Heart left ventricle (tissue), 16 donors: Measurements from ENCODE around the gene SESN1. TPM values are rescaled to one million over a fixed set of nuclear protein-coding genes. Genes with fewer than 3 reads are reported as not detected.

ENCODE experiments used
- ATAC-seq, 4 donors: fragments of 200-7000 bp; cut with Tn5 transposase; one replicate each; pipeline ENCODE4 v1.9.1; 2020 to 2022; ENCODE audit warnings: moderate library complexity in 4 of 4, mild to moderate bottlenecking in 3 of 4, moderate number of reproducible peaks in 1 of 4
- DNase-seq, 5 donors: peaks; one replicate each; pipeline ENCODE4 v3.0.0-alpha.2; 2020
- H3K27ac ChIP-seq, 12 donors: fragments of 200-600 bp; sonication (generic) in 4 of 12; one replicate each; pipeline versions ENCODE4 v1.5.0 to v1.8.0; 2016 to 2022; ENCODE audit warnings: mild to moderate bottlenecking in 2 of 12
- H3K27me3 ChIP-seq, 9 donors: fragments of 200-600 bp; sonication (generic) in 2 of 9; one replicate each; pipeline versions ENCODE4 v1.5.1 to v1.8.0; 2016 to 2022; ENCODE audit warnings: mild to moderate bottlenecking in 3 of 9
- H3K36me3 ChIP-seq, 9 donors: fragments of 200-600 bp; sonication (generic) in 2 of 9; one replicate each; pipeline versions ENCODE4 v1.5.0 to v1.8.0; 2018 to 2022; ENCODE audit warnings: mild to moderate bottlenecking in 2 of 9
- H3K4me1 ChIP-seq, 12 donors: fragments of 200-600 bp; sonication (generic) in 4 of 12; one replicate each; pipeline versions ENCODE4 v1.5.0 to v1.8.0; 2016 to 2022; ENCODE audit warnings: mild to moderate bottlenecking in 3 of 12
- H3K4me3 ChIP-seq, 12 donors: fragments of 200-600 bp; sonication (generic) in 4 of 12; one replicate each; pipeline versions ENCODE4 v1.5.0 to v1.8.0; 2017 to 2022; ENCODE audit warnings: mild to moderate bottlenecking in 9 of 12, moderate library complexity in 4 of 12
- H3K9me3 ChIP-seq, 12 donors: fragments of 200-600 bp; sonication (generic) in 4 of 12; one replicate each; pipeline versions ENCODE4 v1.5.0 to v1.8.0; 2016 to 2022; ENCODE audit warnings: mild to moderate bottlenecking in 1 of 12
- POLR2A ChIP-seq, 2 donors: fragments of 450-650 bp; IDR thresholded peaks; one replicate each; pipeline ENCODE4 v1.6.1; 2017; ENCODE audit warnings: antibody characterized with exemption in 2 of 2, mild to moderate bottlenecking in 2 of 2, moderate library complexity in 2 of 2
- WGBS, 4 donors: extraction: QIAGEN DNeasy Blood & Tissue Kit in 2 of 4; methylation state at CpG; one replicate each; pipeline versions ENCODE4 v1.1.5 to v1.1.7; 2013 to 2018; 5-methylcytosine and 5-hydroxymethylcytosine counted together
- intact Hi-C, 10 donors: fragments of 100-400 bp; cut with DNase I; formaldehyde crosslinking; loops; one replicate each; pipeline versions ENCODE4 v1.11.1 to v1.14.2; 2022
- polyA plus RNA-seq, 2 donors: library from polyadenylated mRNA; stranded (reverse); fragments of 200-250 nt; gene quantifications; one replicate each; pipeline ENCODE4 v1.2.3, GENCODE V29; 2013
- total RNA-seq, 9 donors: library from RNA; depleted of rRNA in 2 of 9; stranded (reverse); fragments of >200 nt in 2 of 9; fragmentation: NEBNext Ultra II Directional in 3 of 9; extraction: Animal tissue kit (Norgen Biotek cat#: 25700) in 3 of 9; gene quantifications; one replicate each; pipeline versions ENCODE4 v1.1.0 to v1.2.4, GENCODE V29; 2016 to 2023
- TF ChIP-seq, protein P1 (sequence below), 12 donors: fragments of 200-600 bp; sonication (generic) in 4 of 12; IDR thresholded peaks; one replicate each; pipeline versions ENCODE4 v1.5.0 to v1.8.0; 2018 to 2022; ENCODE audit warnings: antibody characterized with exemption in 12 of 12, mild to moderate bottlenecking in 5 of 12
- donor health status: ischemic (EF 13 %, LVEDD 7.1; RV severe dilation, severe dysfunction).
- donor health status: healthy with polysubstance abuse.
- donor health status: DM: no; HTN: yes; CAD: no.
- donor health status: DM: no; HTN: no; CAD: no.
- donor health status: ischemic (EF 25% LVEDD 6.9; RV normal size, moderate dysfunction).
- donor health status: ischemic (EF 25% LVEDD 5.7; RV mildly dilated, moderate dysfunction).
- donor health status: healthy.
- donor health status: DM: yes; HTN: yes; CAD: no.
- donor health status: ischemic (EF 35%, LVEDD 5.7; RV mildly dilated, moderate dysfunction).
- donor health status: nonischemic (EF 11% LVEDD 7.7; RV severe dilation, severe dysfunction).
- donor health status: DM: yes; HTN: yes; CAD: no.
- donor health status: PGD.
- donor health status: ischemic (EF 29% LVEDD 5.4; RV normal size, mild dysfunction).
- donor health status: nonischemic (EF 23%, LVEDD 6.1; RV moderate dilation, normal function).

The SESN1 gene
- total and polyA plus RNA-seq, 11 donors: 22.5 to 63.2 (median 34.6) TPM

DNA sequence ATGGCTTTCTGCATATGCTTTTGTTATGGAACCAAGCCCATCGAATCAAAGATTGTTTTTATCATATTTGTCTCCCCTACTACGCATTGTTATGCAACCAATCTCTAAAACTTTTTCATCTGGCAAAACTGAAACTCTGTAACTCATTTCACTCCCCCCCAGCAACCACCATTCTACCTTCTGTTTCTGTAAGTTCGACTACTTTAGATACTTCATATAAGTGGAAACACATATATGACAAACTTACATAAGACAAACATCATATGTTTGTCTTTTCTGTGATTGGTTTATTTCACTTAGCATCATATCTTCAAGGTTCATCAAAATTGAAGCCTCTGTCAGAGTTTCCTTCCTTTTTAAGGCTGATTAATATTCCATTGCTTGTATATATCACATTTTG, 35.4 kb upstream of the SESN1 start:
- H3K4me3 ChIP-seq: no peak overlapping the region
- H3K36me3 ChIP-seq: peaks cover 0 to 3% (median 0%) of the 10 kb centered on the region in 9 donors
- TF ChIP-seq, protein P1, sequence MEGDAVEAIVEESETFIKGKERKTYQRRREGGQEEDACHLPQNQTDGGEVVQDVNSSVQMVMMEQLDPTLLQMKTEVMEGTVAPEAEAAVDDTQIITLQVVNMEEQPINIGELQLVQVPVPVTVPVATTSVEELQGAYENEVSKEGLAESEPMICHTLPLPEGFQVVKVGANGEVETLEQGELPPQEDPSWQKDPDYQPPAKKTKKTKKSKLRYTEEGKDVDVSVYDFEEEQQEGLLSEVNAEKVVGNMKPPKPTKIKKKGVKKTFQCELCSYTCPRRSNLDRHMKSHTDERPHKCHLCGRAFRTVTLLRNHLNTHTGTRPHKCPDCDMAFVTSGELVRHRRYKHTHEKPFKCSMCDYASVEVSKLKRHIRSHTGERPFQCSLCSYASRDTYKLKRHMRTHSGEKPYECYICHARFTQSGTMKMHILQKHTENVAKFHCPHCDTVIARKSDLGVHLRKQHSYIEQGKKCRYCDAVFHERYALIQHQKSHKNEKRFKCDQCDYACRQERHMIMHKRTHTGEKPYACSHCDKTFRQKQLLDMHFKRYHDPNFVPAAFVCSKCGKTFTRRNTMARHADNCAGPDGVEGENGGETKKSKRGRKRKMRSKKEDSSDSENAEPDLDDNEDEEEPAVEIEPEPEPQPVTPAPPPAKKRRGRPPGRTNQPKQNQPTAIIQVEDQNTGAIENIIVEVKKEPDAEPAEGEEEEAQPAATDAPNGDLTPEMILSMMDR (IDR thresholded peaks at IDR 0.05): no peak
- no peak for TF ChIP-seq POLR2A (IDR thresholded peaks at IDR 0.05)
- no peaks in the 10 kb centered on the region for H3K9me3 ChIP-seq
- no peak overlapping the region for H3K27ac ChIP-seq
- WGBS, 4 donors: 91 to 96% (median 94%) methylated on average over 3 of the region's 3 CpGs
- no peaks in the 10 kb centered on the region for H3K27me3 ChIP-seq
- DNase-seq: no peak
- no peak for ATAC-seq
- intact Hi-C loops: no loop called here
- H3K4me1 ChIP-seq: no peaks in the 10 kb centered on the region

DNA sequence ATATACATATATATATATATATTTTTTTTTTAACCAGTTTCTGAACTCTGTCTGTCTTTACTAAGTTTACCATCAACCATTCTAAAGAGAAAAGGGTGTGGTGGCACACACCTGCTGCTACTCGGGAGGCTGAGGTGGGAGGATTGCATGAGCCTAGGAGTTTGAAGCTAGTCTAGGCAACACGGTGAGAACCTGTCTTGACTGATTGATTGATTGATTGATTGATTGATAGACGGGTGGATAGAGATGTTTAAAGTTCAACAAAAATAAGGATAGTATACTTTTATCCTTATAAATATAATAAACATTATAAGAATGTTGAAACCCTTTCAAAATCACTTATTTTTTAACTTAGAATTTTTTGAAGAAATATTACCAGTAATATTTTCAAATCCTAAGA, 30.9 kb upstream of the SESN1 start:
- Histone ChIP-seq H3K36me3 (peaks cover 0 to 3% (median 0%) of the 10 kb centered on the region in 9 donors), H3K27me3 (no peaks in the 10 kb centered on the region), H3K9me3 (no peaks in the 10 kb centered on the region), H3K4me3 (no peak overlapping the region), H3K27ac (no peak overlapping the region), H3K4me1 (peaks cover 0 to 16% (median 9%) of the 10 kb centered on the region in 12 donors)
- no peak for TF ChIP-seq POLR2A (IDR thresholded peaks at IDR 0.05)
- TF ChIP-seq, protein P1 (IDR thresholded peaks at IDR 0.05): no peak
- ATAC-seq (no peak), DNase-seq (no peak)
- intact Hi-C loops: no loop called here
- WGBS, 4 donors: 86 to 88% (median 87%) methylated on average over 3 of the region's 3 CpGs

DNA sequence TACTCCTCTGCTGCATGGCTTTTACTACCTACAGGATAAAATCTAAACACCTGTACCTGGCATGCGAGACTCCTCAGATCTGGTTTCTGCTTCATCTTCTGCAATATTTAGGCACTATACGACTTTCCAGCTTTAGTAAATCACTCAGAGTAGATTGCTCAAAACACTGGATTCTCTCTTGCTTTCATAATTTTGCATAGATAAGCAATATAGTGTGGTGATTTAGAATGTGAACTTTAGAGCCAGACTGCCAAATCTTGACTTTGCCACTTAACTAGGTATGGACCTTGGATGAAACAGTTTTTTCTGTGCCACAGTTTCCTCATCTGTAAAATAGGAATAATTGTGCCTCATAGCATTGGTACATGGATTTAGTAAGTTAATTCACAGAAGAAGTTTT, 29.6 kb upstream of the SESN1 start:
- TF ChIP-seq, protein P1 (IDR thresholded peaks at IDR 0.05): no peak
- TF ChIP-seq POLR2A (IDR thresholded peaks at IDR 0.05): no peak
- ATAC-seq (no peak), DNase-seq (no peak)
- 95 to 99% (median 97%) methylated on average over 2 of the region's 2 CpGs for WGBS, 4 donors
- Histone ChIP-seq H3K9me3 (no peaks in the 10 kb centered on the region), H3K4me1 (peaks cover 0 to 27% (median 17%) of the 10 kb centered on the region in 12 donors), H3K36me3 (peaks cover 0 to under 1% (median 0%) of the 10 kb centered on the region in 9 donors), H3K4me3 (no peak overlapping the region), H3K27me3 (no peaks in the 10 kb centered on the region), H3K27ac (no peak overlapping the region)
- intact Hi-C loops: no loop called here

DNA sequence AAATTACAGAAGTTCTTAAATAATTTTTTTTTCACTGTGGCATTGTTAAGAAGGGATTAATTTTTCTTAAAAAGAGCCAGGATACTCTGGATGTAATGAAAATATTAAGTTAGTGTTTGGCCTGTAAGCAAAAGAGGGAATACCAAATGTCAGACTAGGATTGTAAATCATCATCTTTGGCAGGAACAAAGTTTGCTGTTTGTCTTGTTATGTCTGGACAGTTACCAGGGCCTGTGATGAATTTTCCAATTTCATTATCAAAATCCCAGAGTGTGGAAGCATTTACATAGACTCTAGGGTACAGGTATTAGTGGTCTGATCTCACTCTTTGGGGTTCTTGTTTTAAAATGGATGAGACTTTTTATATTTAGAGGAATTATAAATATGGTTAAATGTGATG, 26.8 kb upstream of the SESN1 start:
- DNase-seq (no peak), ATAC-seq (peak in 1 of 4 donors; percentile 42)
- no peak for TF ChIP-seq POLR2A (IDR thresholded peaks at IDR 0.05)
- TF ChIP-seq, protein P1 (IDR thresholded peaks at IDR 0.05): no peak
- no peaks in the 10 kb centered on the region for H3K27me3 ChIP-seq
- H3K27ac ChIP-seq: peak overlapping the region in 4 of 12 donors; percentile 8 to 33 (median 26)
- no peak overlapping the region for H3K4me3 ChIP-seq
- peaks cover 0 to 49% (median 29%) of the 10 kb centered on the region in 12 donors for H3K4me1 ChIP-seq
- intact Hi-C loops: no loop called here
- no peaks in the 10 kb centered on the region for H3K9me3 ChIP-seq
- H3K36me3 ChIP-seq: no peaks in the 10 kb centered on the region
